Activated gamma-delta T cell treated with Interleukin-2 at 50 U/mL for 16 hours (primary cell): ENCODE results near the gene CDC14A.

Experiments
- DNase-seq: peaks from one replicate; pipeline ENCODE4 v3.0.0-alpha.2; 2020

CDC14A gene

DNA sequence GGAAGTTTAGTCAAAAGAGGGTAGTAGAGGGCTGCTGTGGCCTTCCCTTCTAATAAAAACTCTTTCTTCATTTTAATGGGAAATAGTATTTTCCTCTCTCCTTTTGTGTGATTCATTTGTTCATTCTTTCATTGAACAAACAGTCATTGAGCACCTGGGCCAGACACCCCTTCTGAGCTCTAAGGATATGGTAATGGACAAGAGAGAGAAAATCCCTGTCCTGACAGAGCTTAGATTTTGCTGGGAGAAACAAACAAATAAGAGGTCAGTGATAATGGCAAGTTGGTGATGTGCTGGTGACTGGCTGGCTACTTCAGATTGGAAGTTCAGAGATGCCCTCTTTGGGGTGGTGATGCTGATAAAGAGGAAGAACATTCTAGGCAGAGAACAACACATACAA is 59.3 kb downstream of the CDC14A start:
- no peak for DNase-seq

DNA sequence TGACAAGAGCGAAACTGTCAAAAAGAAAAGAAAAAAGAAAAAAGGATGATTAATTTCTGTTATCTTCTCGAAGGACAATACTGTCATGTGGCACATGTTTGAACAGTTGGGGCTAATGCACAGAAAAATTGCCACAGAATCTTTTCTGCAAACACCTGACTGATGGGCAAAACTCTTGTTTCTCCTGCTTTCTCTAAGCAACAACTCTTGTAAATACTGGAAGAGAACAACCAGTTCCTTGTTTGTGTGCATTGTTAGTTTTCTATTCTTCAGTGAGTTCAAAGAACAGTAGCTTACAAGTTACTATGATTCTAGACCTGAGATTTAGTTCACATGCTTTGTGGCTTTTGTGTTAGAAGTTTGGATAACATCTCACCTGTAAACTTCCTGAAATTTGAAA is 60.7 kb downstream of the CDC14A start:
- no peak for DNase-seq

DNA sequence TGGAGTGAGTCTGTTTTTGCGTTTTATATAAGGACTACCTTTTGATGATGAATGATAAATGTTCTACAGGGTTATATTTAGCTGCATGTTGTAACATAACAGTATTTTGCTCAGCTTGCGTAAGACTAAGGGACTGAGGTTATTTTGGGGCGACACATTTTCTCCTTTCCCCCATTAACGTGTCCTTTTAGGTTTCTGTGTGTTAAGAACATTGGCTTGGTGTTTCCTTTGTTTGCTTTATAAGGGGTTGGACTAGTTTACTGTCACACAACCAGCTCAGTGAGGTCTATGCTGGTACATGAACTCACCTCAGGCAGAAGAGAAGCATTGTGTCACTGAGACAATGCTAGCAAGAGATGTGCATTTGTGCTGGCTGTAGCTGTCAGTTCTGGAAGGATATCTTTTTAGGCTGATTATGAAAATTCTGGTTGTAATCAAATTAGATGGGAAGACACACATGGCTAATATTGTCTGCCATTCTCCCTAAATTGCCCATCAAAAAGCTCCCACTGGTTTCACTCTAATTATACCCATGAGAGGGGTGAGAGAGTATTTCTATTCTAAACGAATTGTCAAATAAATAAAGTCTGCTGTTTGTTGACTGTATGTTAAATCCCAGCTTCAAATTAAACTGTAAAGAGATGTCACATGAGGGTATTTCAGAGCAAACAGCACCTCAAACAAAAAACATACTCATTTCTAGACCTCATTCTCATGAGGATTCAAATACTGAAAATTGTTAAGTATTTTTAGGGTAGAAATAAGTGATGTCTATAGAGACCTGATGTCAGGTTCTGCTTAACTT is 62.6 kb downstream of the CDC14A start:
- DNase-seq = peak; percentile 21

DNA sequence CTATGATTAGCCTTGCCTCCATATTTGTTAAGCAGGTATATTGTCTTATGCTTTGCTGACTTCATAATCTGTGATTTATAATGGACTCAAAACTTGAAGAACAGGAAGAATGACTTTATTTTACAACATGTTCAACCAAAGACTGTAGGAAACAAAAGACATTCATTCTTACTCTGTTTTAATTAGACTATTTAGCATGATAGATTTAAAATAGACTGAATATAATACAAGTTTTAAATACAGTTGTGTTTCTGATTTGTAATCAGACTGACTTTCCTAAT is 63.1 kb downstream of the CDC14A start:
- DNase-seq = no peak

DNA sequence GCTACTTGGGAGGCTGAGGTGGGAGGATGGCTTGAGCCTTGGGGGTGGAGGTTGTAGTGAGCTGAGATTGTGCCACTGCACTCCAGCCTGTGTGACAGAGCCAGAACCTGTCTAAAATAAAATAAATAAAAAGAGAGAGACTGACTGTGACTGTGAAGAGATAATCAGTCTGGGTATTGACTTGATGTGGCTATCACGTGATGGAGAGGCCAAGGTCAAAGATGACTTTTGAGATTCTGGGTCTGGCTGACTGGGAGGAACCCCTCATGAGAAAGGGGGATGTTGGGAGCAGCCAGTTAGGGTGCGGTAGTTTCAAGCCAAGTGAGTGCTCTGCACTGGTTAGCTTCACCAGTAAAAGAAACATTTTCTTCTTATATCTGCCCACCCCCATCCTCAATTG is 66.8 kb downstream of the CDC14A start:
- no peak for DNase-seq

DNA sequence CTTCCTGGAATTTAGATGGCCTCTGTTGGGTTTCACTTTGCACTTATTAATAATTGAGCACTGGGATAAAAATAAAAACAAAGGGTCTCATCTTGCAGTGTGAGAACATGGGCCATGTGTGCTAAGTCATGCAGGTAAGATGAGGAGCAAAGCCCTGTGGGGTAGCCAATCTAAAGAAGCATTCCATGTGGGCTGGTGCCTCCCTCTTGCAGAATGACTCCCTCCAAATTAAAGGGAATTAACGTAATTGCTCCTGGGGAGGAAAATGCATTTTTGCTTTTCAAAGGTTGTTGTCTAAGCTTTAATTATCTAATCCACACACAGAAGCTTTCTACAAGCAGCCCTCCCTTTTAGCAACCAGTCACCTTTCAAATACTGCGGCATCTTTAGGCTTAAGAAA is 69.8 kb downstream of the CDC14A start:
- no peak for DNase-seq

DNA sequence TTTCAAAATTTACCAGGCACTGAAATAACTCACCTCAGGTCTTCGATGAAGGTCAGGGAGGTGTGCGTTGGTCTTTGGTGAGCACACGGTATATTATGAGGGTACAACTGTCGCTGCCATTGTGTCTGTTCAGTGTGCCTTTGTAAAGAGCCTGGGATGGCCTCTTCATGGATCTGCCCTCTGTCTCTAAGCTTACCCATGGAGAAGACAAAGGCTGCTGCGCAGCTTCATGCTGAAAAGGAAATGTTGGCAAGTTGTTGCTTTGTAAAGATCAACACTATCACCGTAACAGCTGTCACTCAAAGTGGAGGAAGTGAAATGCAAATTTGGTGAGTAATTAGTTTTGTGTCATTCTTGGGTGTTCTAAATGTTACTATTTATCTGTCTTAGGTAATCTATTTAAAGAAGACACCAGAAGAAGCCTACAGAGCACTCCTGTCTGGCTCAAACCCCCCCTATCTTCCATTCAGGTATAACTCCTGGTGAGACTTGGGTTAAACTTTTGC is 71.6 kb downstream of the CDC14A start:
- no peak for DNase-seq

DNA sequence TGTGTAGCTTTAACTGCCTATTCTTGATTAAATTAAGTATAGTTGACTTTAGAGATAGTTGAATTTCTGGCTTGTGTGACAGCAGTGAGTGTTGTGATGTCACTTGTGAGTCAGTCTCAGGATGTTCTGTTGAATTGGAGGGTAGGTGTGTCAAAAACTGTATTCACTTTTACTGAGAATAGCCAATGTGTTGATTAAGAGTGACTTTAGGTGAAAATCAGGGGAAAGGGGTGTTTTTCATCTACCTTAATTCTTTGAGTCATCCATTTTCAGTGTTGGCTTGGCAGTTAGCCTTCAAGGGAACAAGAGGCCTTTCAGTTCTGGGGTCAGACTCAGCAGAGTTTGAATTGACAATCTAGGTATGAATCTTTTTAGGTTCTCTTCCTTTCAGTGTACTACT is 75.9 kb downstream of the CDC14A start:
- no peak for DNase-seq

DNA sequence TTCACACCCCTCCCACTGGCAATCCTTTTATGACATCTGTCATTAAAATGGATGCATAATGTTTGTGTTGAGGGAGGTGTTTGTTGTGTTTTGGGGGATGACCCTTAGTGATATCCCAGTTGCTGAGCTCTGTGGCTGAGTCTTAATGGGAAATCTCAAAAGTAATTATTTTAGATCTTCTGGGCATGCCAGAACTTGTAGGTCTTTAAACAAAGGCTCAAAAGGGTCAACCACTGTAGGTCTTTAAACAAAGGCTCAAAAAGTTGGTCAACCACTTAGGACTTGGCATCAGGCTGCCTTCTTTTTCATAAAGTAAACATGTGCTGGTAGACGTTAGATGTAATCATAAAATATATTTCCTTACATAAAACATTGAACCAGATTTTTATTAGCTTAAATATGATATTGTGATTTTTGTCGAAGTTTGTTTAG is 78.0 kb downstream of the CDC14A start:
- DNase-seq = no peak

DNA sequence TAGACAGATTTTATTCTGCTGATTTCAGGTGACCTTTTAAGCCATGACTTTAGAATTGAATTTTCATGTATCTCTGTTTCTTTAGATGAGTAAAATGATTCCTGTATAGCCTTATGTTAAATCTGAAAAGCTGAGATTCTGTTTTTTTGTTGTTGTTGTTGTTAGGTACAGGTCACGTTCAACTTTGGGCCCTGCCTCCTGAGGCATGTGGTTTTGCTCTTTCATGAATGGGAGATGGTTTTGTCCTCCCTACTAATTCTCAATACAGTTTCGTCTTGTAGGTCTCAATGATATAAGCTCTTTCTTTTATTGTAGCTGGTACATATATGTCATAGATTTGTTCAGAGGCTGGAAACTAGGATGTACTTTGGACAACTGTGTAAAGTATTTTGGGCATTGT is 79.6 kb downstream of the CDC14A start:
- DNase-seq = no peak

DNA sequence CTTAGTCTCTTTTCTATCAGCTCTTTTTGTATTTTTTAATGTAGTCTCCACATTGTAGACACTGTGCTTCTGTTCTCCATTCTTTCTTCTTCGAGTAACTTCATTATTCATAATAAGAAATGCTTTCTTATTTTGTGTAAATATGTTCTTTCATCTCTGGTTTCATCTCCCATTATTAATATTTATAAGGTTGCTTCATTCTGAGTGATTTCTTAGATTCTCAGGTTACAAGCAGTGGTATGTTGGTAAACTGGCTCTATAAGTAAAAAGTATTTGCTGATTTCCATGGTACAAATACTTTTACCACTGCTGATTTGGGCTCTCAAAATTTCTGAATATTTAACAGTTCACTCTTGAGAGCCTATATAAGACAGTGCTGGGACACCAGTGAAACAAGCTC is 81.3 kb downstream of the CDC14A start:
- DNase-seq = no peak

DNA sequence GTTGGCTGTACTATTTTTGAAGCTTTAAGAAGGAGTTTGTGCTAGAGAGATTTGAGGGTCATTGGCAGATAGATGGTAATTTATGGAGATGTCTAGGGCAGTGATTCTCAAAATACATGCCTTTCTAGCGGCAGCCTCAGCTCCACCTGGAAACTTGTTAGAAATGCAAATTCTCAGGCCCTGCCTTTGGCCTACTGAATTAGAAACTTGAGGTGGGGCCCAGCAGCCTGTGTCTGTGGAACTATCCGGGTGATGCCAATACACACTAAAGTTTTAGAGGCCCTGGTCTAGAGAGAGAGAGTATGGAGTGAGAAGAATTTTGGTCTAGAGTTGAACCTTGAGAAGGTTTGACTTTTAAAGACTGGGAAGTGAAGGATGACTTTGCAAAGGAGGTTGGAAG is 82.5 kb downstream of the CDC14A start:
- DNase-seq = no peak

DNA sequence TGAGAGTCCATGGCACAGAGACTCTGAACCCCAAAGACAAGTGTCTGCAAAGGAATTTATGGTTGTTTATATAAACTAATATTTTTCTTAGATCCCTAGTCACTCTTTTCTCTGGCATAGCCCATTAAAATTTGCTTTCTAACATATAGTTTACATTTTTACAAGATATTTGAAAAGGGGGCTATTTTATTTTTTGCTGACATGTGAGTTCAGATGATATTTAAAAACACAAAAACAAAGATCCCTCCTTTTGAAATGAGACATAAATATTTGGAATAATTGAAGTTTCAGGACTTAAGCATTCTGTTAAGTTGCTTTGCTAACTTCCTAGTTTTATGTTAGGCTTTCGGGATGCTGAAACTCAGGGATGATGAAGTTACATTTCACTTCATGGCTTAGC is 86.1 kb downstream of the CDC14A start:
- DNase-seq = no peak

DNA sequence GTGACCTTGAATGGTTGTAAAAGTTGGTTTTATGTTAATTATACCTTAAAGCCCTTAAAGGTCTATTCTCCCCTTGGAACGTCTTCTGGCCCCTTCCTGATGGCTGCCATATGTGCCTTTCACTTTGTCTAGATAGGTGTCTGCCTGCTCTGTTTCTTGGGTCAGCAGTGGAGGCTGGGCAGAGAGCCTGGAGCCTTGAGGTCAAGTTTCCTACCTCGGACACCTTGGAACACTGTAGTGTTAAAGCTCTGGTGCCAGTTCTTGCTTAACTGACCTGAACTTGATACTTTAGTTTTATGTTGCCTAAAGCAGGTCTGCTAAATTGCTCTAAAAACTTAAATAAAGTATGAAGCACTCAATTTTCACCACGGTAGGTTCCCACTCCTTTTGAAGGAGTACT is 86.5 kb downstream of the CDC14A start:
- DNase-seq = no peak

DNA sequence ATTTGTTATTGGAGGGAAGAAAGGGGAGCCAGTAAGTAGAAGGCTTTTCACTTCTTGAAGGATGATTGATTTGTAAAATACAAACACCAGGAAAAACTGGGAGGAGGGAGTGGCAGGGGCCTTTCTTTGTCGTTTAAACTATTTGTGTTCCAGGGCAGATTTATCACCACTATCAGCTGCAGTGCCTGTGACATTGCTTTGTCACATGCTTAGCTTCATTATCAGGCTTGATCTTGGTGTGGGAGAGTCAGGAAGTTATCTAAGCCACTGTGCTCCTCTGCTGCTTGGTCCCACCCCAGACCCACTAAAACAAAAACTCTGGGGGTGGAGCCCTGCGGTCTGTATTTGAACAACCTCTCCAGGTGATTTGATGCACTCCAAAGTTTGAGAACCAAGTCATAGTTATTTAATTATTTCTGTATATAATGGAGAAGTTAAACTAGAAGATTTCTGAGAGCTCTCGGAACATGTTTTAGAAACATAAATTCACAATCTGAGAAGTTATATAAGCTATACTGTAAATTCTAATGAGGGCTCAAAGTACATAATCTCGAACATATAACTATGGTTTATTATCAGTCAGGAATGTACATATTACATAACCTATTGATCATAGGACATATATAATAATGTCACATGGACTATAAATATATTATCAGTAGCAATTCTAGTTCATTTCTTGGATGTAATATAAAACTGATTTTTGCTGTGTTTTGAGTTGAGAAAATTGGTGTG is 87.9 kb downstream of the CDC14A start:
- peak; percentile 72 for DNase-seq

DNA sequence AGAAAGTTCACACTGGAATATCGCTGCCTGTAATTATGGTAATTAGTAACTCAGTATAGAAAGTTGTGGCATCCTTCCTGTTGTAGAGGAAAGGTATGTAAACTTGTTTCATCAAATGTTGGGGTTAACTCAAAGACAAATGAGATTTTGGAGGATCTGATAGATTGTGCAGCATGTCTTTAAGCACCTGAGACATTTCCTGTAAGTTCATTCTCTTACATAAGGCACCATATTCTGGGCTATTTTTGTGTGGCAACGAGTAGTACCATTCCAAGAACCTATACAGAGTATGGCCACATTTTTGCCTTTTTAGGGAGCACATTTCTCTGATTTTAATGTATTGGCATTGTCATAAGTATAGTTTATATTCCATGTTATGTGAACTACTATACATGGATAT is 88.8 kb downstream of the CDC14A start:
- DNase-seq = no peak

DNA sequence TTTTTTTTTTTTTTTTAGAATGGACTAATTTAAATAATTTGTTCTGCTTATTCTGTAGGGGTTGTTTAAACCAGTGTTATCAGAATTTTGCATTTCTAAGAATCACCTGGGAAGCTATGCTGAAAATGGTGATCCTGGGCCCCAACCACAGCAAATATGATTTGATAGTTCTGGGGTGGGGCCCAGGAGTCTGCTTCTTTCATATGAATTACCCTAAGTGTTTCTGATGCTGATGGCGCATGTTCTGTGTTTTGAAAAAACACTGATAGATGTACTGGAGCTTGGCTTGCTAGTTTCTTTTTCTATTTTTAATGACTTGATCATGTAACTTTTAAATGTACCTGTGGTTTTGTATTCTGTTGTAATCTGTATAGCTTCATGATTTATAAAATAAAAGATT is 89.3 kb downstream of the CDC14A start:
- no peak for DNase-seq

DNA sequence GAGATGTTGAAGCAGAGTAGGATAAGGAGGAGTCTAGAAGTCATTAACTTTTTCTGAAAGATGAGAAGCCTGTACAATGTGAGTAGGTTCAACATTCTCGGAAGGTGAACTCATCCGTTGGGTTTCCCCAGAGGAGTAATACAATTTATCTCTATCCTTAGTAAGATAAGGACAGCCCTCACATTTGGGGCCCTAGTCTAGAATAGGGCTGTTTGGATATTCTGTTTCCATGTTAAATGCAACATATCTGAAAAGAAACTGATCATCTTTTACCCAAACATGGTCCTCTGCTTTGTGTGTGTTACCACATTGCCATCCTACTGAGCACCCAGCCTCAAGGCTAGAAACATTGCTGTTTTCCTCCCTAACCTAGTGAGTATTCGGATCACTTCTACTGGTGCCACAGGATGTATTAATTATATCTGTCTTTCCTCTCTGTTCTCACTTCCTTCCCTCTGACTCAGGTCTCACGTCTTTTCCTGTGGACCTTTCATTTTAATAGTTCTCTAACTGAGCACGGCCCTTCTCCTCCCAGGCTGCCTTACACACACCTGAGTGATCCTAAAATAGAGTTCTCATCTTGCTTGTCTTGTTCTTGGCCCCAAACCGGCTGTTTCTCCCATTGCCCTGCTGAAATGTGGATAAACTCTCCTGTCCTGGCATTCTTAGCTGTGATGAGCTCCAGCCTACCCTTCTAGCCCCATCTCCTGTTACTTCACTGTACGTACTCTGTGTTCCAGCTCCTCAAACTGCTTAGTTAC is 91.7 kb downstream of the CDC14A start:
- no peak for DNase-seq

DNA sequence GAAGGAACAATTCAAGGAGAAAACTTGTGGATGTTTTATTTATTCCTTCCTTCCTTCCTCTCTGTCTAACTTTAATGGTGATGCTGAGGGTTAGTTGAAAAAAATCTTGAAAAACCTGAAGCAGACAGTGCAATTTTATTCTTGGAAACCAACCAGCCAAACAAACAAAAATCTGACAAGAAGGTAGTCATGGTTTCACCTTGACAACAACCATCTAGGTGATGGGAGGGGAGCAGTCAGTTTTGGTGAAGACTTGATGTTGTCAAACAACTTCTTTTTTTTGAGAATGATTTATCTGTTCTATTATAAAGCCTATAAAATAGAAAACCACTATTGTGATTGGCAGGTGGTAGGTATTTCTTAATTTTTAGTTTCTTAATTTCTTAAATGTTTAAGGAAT is 93.3 kb downstream of the CDC14A start:
- DNase-seq = no peak

DNA sequence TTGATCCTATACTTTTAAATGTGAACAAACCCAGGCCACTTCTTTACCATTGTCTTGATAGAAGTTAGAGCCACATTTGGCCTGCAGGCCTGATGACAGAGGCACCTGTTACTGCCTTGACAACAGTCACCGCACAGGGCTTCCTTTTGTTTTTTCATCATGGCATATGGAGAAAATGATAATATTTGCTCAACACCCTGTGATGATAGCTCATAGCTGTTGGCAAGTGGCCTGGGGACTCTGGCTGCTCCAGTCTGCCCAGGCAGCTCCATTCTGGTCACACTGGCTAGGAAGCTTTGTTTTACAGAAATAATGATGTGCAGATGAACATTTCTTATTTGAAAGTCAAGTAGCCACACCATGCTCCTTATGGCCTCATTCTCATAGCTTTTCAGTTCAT is 96.1 kb downstream of the CDC14A start:
- DNase-seq = no peak

DNA sequence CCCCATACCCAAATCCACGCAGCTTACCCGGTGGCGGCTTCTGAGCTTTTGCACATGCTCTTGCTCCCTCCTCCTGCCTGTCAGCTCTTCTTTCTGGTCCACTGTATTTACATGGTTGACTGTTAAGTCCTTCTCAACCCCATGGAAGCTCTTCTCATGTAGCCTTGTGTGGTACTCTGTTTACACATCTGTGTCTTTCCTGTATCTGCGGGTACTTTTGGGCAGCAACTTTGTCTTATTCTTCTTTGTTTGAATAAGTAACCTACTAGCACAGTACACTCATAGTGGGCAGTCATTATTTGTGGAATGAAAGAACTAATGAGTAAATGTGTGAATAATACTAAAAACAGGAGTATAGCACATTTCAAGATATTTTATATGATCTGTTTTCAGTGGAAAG is 97.2 kb downstream of the CDC14A start:
- no peak for DNase-seq

DNA sequence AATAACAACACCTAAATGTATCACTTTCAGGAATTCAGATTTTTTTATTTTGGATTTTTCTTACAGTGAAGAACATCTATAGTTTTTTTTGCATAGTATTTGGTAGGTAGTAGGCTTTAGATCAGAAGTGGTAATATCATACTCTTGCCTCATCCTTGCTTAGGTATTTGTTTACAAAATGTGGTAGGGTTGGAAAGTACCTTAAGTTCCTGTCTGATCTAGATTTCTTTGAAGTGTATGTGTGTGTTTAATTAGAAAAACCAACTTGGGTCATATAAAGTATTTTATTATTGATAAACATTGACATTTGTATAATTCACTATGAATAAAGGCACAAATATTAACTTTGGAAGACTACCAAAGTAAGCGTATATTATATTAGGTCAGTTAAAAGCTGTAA is 100.3 kb downstream of the CDC14A start:
- DNase-seq = no peak

DNA sequence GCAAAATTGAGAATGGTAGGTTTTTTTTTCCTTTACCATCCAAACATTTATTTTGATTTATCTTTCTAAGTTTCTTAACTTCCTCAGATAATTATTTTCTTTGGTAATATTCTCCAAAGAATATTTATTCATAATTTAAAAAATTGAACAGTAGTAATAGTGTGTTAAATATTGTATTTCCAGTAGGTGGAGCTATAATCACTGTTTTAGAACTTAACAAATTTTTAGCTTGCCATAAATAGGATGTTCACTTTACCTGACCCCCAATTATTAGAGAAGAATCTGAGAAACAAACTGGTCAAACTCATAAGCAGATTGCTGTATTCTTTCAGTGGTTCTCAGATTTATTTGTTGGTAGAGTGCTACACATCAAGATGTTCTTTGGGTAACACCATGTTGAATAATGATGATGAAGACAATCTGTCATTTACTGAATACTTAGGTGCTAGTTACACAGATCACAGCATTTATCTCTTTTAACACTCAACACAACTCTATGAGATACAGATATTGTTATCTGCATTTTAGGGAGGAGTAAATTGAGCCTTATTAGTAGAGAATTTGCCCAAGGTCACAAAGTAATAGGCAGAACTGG is 103.3 kb downstream of the CDC14A start:
- no peak for DNase-seq

DNA sequence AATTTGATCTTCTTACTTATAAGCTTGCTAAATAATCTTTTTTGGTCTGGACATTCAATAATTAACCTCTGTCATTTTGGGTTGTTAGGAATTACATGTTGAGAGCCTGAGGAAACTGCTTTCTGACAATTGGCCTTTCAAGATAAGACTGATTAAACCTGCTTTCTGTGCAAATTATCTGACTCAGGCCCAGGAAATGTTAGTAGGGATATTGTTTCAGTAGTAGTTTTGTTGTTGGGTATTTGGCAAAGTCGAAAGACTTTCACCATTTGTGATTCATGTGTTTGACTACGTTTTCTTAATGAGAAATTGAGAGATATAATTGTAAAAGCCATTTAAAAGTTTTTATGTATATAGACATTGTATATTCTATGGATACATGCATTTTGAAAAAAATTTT is 104.6 kb downstream of the CDC14A start:
- DNase-seq = no peak
